Stimulated activated CD4-positive, alpha-beta T cell treated with anti-CD3 and anti-CD28 coated beads, TNF-alpha, amount 100 ng/mL, for 4 hours (primary cell): Measurements from ENCODE around the gene GPSM1.

Source experiments
- DNase-seq, 3 experiments: peaks; one replicate each; pipeline ENCODE4 v3.0.0-alpha.2; 2020; ENCODE audit warnings: low read depth in 3 of 3

Gene GPSM1

GRCh38 chr9:136291306-136292025, 35.9 kb upstream of the GPSM1 start:
- no peak for DNase-seq

GRCh38 chr9:136292026-136292538, 35.3 kb upstream of the GPSM1 start:
- no peak for DNase-seq

- DNase-seq = no peak
Observed at GRCh38 chr9:136292591-136293448, 34.5 kb upstream of the GPSM1 start.

GRCh38 chr9:136293476-136294077, 33.8 kb upstream of the GPSM1 start:
- DNase-seq = no peak

- DNase-seq = no peak
Observed at GRCh38 chr9:136294437-136294836, 32.9 kb upstream of the GPSM1 start.

GRCh38 chr9:136295055-136295454, 32.3 kb upstream of the GPSM1 start:
- DNase-seq = no peak

- DNase-seq = no peak
Observed at GRCh38 chr9:136295542-136296433, 31.6 kb upstream of the GPSM1 start.

- no peak for DNase-seq
Observed at GRCh38 chr9:136296434-136297015, 30.8 kb upstream of the GPSM1 start.

- DNase-seq = no peak
Observed at GRCh38 chr9:136297016-136297691, 30.2 kb upstream of the GPSM1 start.

- no peak for DNase-seq
Observed at GRCh38 chr9:136297766-136298735, 29.3 kb upstream of the GPSM1 start.

GRCh38 chr9:136299116-136299515, 28.2 kb upstream of the GPSM1 start:
- DNase-seq = no peak

GRCh38 chr9:136299541-136299940, 27.8 kb upstream of the GPSM1 start:
- DNase-seq = no peak

- no peak for DNase-seq
Observed at GRCh38 chr9:136300016-136300545, 27.3 kb upstream of the GPSM1 start.

GRCh38 chr9:136300866-136301265, 26.5 kb upstream of the GPSM1 start:
- no peak for DNase-seq

- DNase-seq = no peak
Observed at GRCh38 chr9:136302527-136302926, 24.8 kb upstream of the GPSM1 start.

- no peak for DNase-seq
Observed at GRCh38 chr9:136303066-136303824, 24.1 kb upstream of the GPSM1 start.

- no peak for DNase-seq
Observed at GRCh38 chr9:136303825-136304416, 23.4 kb upstream of the GPSM1 start, which contains the start of gene CCDC187. Gene CCDC187 (minus strand): TSS chr9:136304094. CDS start chr9:136303830, 264 bp downstream.

- no peak for DNase-seq
Observed at GRCh38 chr9:136304456-136304855, 22.9 kb upstream of the GPSM1 start.
